ENCODE data around the gene C22orf23.
"Not testable (repeated sequence)": the region's sequence is repeated elsewhere in the genome, so short reads cannot be mapped to it uniquely, and the experiment has no call there.

C22orf23 gene

DNA sequence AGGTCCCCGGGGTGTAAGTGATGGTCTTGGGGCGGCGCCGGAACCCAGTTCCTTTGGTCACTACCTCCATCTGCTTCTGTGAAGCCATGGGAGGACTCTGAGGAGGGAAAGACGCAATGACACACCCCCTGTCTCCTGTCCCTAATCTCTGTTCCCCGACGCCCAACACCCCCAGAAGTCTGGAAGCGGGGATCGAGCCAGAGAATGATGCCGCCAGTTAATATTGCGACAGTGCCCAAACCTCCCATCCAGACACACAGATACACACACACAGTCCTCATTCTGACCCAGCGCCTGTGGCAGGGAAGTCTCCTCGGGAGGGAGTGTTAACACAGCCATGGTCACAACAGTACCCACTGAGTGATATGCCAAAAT lies 352 bp downstream of the C22orf23 start:
- DNase-seq: no peak

- not testable (repeated sequence) for DNase-seq
Measured at GRCh38 chr22:37952629-37953028, 772 bp downstream of the C22orf23 start.

GRCh38 chr22:37951305-37951704 lies 2.1 kb downstream of the C22orf23 start:
- DNase-seq: no peak

GRCh38 chr22:37947142-37947795 lies 6.1 kb downstream of the C22orf23 start:
- not testable (repeated sequence) for DNase-seq

DNA sequence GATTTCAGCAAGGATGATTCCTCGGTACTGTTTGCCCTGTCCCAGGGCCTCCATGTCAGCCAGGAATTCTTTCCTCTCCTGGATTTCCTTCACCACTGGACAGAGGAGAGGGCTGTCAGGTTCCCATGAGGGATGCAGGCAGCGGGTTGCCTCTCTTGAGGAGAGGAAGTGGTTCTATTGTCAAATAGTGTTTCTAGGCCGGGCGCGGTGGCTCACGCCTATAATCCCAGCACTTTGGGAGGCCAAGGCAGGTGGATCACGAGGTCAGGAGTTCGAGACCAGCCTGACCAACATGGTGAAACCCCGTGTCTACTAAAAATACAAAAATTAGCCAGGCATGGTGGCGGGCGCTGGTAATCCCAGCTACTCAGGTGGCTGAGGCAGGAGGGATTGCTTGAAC lies 9.0 kb downstream of the C22orf23 start:
- DNase-seq: not testable (repeated sequence)

- no peak for DNase-seq
Measured at GRCh38 chr22:37943825-37944198, 9.6 kb downstream of the C22orf23 start.

DNA sequence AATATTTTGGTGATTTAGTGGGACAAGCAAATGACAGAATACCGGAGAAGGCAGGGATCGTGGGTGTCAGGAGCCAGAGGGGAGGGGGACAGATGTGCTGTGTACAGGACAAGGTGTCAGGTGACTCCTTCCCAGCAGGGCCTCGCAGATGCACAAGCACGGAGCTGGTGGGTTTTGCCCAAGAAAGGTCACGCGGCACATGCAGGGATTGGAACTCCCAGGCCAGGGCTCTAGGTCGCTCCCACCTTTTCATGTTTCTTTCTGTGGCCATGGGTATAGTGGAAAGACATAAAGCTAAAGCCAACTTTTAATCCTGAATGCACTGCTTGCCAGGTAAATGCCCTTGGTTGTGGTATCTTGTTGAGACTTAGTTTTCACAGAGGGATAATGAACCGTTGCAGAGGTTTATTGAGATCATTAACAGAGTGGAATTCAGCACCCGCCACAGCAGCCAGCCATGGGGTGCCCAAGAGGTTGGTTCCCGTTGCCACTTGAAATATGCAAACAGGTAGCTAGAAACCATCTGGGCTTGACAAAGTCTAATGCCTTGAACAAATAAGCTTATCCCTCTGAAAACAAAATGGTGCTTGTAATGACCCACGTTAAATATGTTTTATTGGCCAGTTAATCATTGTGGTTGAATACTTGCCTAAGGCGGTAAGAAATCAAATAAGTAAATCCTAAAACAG lies 10.1 kb downstream of the C22orf23 start:
- no peak for DNase-seq

- no peak for DNase-seq
Measured at GRCh38 chr22:37942133-37942532, 11.3 kb downstream of the C22orf23 start.

DNA sequence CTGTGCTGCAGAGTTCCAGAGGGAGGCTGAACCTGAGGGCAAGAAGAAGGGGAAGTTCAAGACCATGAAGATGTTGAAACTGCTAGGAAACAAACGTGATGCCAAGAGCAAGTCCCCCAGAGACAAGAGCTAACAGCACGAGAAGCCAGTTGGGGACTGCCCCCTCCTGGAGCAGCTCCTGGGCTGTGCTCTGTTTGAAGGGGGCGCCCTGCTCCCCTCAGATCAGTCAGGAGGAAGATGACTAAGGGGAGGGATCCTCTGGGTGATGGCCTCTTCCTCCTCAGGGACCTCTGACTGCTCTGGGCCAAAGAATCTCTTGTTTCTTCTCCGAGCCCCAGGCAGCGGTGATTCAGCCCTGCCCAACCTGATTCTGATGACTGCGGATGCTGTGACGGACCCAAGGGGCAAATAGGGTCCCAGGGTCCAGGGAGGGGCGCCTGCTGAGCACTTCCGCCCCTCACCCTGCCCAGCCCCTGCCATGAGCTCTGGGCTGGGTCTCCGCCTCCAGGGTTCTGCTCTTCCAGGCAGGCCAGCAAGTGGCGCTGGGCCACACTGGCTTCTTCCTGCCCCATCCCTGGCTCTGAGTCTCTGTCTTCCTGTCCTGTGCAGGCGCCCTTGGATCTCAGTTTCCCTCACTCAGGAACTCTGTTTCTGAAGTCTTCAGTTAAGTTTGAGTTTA lies 12.6 kb downstream of the C22orf23 start:
- DNase-seq: no peak

- DNase-seq: peak; percentile 88
Measured at GRCh38 chr22:37933711-37934376, 19.6 kb downstream of the C22orf23 start.

DNA sequence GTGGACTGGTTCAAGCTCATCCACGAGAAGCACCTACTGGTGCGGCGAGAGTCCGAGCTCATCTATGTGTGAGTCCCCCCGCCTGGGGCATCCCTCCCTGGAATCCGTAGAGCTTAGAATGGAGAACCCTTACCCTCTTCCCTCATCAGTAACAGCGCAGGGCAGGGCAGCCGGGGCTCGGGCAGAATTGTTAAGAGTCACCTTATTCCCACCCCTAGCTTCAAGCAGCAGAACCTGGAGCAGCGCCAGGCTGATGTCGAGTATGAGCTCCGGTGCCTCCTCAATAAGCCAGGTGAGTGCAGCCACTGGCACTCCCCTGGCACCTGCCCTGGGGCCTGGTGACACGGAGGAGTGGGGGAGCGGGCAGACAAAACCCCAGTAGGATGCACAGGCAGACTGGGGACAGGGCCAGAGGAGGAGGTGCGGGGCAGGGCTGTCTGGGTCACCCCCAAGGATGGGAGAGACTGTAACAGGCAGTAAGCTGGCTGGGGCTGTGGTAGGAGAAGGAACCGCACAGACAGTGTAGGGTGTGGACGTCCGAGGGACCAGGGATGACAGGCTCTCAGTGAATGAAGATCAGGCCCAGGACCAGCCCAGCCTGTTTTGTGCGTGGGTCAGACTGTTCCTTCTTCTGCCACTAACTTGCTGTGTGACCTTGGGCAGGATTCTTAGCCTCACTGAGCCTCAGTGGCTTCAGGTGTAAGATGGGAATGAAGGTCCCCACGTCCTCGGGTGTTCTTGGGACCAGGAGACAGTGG lies 20.4 kb downstream of the C22orf23 start:
- DNase-seq: no peak

- no peak for DNase-seq
Measured at GRCh38 chr22:37932401-37932800, 21.0 kb downstream of the C22orf23 start.

- DNase-seq: no peak
Measured at GRCh38 chr22:37931893-37932389, 21.5 kb downstream of the C22orf23 start.

- DNase-seq: no peak
Measured at GRCh38 chr22:37930952-37931440, 22.4 kb downstream of the C22orf23 start.

DNA sequence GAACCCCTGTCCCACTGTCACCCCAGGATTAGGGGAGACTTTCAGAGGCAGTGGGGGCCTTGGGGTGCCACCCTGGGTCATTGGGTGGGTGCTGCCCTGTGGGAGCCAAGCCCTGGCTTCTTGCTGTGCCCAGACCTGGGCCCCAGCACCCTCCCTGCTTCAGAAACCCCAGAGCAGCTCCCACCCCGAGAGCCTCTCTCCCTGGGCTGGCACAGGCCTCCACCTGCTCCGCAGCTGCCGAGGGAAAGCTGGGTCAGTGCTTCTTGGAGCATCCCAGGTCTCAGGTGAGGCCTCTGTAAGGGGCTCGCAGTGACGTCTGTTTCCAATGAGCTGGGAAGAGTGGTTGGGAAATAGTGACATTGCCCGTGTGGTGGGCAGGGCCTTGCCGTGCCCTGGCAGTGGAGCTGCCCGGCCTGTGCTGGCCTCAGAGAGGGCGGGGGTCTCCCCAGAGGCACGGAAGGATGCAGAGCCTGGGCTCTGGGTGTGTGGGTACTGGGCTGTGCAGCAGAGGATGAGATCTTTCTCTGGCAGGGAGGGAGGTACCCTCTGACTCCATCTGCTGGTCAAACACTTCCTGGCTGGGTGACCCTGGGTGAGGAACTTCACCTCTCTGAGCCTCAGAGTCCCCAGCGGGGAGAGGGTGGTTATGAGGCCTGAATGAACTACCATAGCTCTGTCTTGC lies 23.0 kb downstream of the C22orf23 start:
- peak; percentile 25 for DNase-seq

DNA sequence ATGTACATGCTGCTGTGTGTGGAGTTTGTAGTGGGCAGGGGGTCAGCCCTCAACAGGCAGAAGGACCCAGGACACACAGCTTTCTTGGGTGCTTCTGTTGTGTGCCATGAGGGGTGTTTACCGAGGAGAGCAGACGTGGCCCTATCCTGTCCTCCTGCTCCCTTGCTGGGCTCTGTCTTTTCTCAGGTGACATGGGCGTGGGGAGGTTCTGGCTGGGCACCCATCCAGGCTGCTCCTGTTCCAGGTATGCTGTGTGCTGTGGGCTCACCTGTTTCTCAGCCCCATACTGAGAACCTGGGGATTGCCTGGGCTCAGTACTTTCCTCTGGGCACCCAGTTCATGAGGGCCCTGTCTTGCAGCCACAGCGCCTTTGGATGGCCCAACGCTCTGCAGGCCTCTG lies 24.0 kb downstream of the C22orf23 start:
- DNase-seq: no peak

GRCh38 chr22:37927637-37927936 lies 25.8 kb downstream of the C22orf23 start:
- no peak for DNase-seq

GRCh38 chr22:37926771-37927636 lies 26.4 kb downstream of the C22orf23 start:
- no peak for DNase-seq

DNA sequence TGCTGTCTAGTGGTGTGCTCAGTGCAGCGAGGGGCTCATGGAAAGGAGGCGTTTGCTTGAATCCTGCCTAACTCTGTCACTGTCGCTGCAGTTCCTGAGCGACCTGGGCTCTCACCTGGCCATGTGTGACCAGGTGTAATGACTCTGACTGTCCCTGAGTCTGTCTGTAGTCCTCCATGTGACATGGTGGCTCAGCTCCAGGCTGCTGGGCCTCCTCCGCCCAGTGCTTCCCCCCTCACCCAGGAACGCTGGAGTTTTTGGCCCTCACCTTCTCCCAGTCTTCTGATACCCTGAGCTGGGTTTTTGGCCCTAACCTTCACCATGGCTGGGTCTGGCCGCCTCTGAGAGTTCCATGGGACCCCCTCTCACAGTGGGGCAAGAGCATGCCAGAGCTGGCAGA lies 27.0 kb downstream of the C22orf23 start:
- DNase-seq: no peak

GRCh38 chr22:37925767-37926166 lies 27.6 kb downstream of the C22orf23 start:
- no peak for DNase-seq

DNA sequence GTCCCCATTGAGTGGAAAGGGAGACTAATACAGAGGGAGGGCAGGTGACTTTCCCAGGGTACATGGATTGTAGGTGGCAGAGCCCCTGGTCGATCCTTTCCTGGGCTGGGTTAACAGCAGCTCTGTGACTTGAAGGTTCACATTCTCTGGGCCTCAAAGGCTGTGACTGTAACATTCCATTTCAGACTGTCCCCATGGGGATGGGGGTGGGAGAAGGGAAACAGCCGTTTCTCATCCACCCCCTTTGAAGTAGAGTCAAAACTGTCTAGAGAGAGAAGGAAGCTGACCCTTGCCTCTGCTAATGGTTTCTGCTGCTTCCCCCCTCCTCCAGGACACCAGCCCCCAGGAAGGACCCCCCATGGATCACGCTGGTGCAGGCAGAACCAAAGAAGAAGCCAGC lies 28.1 kb downstream of the C22orf23 start:
- no peak for DNase-seq

Measured in CD4-positive, alpha-beta T cell treated with Interleukin-17A for 4 hours (primary cell).